ENCODE data around the gene KLF15.

The KLF15 gene

DNA sequence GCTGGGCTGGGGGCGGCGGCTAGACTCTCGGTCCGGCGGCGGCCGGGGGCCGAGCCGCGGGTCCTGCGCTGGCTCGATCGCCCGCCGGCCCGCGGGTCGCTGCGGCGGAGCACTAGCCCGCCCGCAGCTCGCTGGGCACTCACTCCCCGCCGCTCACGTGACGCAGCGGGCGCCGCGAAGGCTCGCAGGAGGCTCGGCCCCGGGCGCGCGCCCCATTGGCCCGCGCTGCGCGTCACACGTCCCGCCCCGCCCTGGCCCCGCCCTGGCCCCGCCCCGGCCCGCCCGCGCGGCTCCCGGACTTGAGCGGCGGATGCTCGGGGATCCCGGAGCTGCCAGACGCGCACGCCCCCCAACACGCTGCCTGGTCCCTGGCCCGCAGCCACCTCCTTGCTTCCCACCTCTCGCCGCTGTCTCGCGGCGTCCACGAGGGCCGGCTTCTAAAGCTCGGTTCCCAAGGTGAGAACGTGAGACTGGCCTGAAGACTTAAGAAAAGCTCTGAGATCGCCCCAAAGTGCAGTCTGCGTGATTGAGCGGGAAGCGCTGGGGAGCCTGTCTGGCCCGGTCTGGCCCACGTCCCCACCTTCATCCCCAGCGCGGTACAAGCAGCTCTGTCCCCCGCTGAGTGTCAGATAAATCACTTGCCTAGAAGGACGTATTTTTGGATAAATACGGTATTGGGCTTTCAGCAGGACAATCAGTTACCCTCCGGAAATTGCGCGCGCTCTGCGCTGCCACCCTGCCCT lies at the start of gene KLF15:
Gene KLF15, minus strand, starts transcription at position 114 of the 743 bp plus-strand sequence. CDS start 4,486 bp downstream, outside the sequence.
- intact Hi-C loops (cut with DNase I), result loop anchor here (1.0 to 5.0 kb wide), 4 partner anchors 31 to 118 kb away; partner anchors contain the start of gene ZXDC
- peak; percentile 83 to 99 (median 89) for DNase-seq

DNA sequence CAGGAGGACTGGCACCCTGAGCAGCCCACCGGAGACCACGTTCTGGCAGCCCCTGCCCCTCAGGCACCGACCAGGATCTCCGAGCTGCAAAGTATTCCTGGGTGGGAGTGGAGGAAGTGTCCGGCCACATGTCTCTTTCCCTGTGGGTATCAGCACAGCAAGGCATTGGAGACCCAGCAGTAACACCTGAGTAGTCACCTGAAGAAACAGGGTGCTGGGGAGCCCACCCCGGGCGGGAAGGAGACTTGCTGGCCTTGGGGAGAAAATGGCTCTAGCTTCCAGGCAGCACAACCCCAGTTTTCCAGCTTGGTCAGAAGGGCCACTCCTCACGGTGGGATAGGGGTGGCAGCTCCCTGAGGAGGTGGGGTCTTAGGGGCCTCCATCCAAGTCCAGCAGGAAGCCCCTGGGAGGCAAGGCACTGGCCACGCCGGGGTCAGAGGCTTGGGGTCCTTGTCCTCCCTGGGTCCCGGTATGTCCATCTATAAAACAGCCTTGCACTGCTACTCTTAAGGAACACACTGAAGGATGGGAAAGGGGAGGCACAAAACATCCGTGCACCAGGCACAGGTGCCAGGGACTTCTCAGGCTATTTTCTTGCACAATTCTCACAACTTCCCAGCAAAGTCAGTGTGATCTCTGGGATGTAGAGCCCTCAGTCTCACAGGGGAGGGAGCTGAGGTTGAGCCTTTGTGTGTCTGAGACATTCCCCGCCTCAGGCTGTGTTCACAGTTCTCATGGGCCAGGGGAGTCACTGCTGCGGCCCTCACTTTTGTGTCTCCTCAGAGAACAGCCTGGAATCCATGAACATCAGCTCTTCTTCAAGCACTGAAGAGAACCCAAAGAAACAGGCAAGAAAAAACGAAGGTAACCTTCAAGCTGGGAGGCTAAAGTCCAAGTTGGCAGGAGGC lies 49.4 kb upstream of the KLF15 start:
- peak in 2 of 10 donors; percentile 57 to 62 for DNase-seq
- intact Hi-C loops (cut with DNase I), result no loop called here

DNA sequence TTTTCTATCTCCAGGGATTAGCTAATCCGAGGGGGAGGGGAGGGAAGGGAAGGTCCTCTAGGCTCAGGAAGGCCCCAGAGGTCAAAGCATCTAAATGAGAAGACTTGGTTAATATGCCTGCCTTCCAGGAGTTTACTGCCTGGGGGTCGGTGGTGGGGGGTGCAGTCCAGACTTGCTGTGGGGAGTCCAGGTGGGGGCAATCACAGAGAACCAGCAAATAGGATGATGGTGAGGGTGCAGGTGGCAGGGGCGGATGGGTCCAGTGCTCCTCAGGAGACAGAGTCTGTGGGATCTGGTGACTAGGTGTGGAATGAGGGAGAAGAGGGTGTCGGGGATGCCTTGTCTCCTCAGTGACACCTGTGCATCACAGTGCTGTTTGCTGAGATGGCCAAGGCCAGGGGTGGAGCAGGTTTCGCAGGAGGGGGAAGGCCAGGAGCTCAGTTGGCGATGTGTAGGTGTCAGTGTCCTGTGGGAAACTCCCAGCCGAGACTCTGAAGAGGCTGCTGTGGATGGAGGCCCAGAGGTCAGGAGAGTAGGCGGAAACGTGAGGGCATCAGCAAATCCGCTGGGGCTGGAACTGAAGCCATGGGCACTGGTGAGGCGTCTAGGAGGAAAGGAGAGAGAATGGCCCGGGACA lies 45.6 kb upstream of the KLF15 start:
- peak in 1 of 10 donors; percentile 62 for DNase-seq
- intact Hi-C loops (cut with DNase I), result no loop called here

DNA sequence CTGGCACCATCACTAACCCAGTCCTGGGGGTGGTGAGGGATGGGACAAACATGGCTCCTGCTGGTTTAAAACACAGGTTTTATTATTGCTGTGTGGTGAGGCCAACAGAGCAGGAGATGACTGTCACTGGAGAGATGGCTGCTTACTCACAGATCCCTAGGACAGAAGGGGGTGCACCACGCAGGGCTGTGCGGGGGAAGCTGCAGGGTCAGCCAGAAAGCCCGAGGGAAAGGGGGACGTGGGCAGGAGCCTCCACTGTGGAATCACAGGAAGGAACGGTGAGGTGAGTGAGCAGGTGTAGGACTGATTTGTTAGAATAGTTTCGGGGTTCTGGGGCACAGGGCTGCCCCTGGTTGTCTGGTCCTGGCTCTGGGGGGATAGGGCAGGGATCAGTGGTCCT lies 45.0 kb upstream of the KLF15 start:
- intact Hi-C loops (cut with DNase I), result no loop called here
- DNase-seq, result peak in 1 of 10 donors; percentile 54

DNA sequence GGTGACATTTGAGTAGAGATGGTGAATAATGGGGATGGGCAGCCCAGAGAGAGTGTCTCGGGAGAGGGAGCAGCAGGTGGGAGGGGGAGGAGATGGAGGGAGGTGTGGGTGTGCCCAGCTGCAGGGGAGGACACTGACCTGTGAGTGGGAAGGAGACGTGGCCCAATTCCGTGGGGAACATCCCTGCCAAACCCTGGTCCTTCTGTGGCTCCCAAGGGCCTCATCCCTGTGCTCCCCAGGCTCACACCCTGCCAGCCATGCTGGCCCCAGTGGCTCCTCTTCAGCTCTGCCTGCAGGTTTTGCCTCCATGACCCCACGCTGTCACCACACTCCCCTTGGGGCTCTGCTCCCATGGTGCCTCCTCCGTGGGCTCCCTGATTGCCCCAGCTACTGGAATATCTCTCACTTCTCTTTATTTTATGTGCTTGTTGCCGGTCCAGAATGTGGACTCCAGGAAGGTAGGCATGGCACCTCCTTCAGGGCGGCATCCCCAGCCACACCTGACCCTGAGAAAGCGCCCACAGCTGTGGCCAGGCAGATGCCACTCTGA lies 44.5 kb upstream of the KLF15 start:
- peak in 1 of 10 donors; percentile 75 for DNase-seq
- intact Hi-C loops (cut with DNase I), result no loop called here

DNA sequence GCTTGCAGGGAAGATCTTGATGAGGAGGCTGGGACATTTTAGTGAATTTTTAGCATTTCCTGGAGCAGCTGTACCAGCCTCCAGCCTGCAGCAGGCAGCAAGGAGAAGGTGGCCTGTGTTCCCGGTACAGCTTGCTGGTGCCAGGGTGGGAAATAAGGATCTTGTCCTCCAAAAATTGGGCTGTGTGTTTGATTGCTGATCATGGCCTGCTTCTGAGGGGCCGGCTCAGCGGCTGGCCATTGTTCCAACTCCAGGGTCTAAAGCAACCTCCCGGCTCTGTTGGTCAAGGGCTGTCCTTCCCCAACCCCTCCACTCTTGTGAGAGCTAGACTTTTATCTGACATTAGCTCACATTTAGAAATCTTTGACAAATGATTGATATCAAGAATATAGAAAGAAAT lies 42.5 kb upstream of the KLF15 start:
- intact Hi-C loops (cut with DNase I), result loop anchor here (10.0 kb wide), 1 partner anchor 75 kb away; the partner anchor contains the start of gene ZXDC
- DNase-seq, result peak in 1 of 10 donors; percentile 53

DNA sequence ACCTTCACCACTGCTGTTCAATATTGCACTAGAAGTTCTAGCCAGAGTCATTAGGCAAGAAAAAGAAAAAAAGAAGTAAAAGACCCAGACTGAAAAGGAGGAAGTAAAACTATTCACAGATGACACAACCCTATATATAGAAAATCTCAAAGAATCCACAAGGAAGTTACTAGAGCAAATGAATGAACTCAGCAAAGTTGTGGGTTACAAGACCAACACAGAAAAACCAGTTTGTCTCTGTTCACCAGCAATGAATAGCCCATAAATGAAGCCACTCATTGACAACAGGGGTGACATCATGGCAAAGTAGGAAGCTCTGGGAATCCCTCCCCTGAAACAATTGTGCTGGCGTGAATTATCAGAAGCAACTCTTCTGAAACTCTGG lies 42.1 kb upstream of the KLF15 start:
- DNase-seq, result no peak
- intact Hi-C loops (cut with DNase I), result loop anchor here (10.0 kb wide), 1 partner anchor 75 kb away; the partner anchor contains the start of gene ZXDC

DNA sequence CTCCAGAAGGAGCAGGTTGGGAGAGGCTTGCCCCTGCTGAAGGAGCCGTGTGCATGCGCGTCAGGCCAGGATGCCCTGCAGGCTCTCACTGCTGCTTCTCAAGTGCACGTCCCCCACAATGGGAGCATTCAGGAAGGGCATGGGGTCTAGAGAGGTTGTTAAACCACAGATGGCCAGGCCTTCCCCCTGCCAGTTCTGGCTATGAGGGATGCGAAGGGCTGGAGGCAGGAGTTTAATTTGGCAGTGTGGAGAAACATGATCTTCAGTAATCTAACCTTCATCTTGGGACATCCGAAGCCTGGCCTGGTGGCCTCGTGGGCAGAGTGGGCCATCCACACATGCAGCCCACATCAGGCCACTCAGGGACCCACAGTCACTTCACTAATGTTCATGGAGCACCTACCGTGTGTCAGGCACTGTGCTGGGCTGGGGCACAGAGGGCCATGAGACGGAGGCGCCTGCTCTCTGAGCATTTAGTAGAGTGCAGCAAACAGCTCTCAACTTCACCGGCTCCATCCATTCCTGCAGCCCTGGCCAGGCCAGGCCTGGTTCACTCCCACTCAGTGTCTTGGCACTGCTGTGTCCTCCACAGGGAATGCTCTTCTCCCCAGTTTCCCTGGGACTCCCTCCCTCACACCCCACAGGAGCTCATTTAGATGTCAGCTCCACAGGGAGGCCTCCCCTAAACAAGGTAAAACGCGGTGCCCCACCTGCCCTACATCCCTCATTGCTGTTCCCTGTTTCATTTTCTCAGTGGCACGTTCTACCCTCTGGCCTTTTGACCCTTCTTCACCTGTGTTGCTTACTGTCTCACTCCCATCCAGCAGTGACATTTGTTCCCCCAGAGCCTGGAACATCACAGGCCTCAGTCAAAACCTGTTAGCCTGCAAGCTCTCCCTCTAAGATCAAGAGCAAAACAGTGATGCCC lies 41.5 kb upstream of the KLF15 start:
- intact Hi-C loops (cut with DNase I), result loop anchor here (10.0 kb wide), 1 partner anchor 76 kb away; the partner anchor contains the start of gene ZXDC
- DNase-seq, result no peak

DNA sequence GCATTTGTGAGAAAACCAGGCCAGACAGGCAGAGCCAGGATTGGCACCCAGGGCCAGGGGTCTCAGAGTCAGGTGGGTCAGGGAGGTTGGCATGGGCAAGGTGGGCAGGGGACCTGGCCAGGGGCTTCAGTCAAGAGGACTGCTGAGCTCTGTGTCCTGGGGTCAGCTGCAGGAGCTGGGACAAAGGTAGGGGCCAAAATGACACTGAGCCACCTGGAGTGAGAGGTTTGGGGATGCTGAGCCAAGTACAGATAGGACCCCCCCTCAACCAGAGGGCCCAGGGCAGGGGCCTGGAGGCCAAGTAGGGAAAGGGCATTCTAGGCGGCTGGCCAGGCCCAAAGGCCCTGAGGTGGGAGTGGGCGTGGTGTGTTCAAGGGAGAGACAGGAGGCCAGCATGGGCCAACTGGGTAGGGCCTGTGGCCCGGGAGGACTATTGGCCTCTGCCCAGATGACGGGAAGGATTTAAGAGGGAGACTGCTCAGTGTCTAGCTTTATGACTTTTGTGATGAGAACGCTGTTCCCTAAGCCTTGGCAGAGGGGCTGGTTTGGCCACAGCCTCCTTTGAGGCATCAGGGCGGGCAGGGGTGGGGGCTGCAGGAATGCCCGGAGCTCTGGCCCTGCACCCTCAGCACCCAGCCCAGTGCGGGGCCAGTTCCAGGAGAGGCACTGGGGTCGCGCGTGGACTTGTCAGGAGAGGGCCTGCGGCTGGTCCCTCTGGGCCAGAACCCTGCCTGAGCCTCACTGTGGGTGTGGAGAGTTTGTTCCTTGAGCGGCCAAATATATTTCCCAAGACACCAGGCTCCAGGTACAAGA lies 40.6 kb upstream of the KLF15 start:
- intact Hi-C loops (cut with DNase I), result loop anchor here (10.0 kb wide), 1 partner anchor 77 kb away; the partner anchor contains the start of gene ZXDC
- peak in 1 of 10 donors; percentile 59 for DNase-seq

DNA sequence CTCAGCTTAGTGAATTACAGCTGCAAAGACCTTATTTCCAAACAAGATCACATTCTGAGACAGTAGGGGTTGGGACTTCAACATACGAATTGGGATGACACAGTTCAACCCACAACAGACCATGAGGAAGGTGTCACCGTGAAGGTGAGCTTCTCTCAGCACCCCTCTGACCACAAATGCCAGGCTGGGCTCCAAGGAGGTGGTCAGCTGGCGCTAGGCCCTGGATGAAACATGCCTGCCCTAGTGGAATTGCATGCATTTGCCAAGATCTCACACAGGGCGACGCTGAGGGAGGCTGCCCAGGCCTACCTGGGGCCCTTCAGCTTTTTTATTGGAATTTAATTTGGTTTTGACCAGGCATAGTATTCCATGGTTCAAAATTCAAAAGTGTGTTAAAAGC lies 39.3 kb upstream of the KLF15 start:
- intact Hi-C loops (cut with DNase I), result loop anchor here (10.0 kb wide), 1 partner anchor 78 kb away; the partner anchor contains the start of gene ZXDC
- no peak for DNase-seq

DNA sequence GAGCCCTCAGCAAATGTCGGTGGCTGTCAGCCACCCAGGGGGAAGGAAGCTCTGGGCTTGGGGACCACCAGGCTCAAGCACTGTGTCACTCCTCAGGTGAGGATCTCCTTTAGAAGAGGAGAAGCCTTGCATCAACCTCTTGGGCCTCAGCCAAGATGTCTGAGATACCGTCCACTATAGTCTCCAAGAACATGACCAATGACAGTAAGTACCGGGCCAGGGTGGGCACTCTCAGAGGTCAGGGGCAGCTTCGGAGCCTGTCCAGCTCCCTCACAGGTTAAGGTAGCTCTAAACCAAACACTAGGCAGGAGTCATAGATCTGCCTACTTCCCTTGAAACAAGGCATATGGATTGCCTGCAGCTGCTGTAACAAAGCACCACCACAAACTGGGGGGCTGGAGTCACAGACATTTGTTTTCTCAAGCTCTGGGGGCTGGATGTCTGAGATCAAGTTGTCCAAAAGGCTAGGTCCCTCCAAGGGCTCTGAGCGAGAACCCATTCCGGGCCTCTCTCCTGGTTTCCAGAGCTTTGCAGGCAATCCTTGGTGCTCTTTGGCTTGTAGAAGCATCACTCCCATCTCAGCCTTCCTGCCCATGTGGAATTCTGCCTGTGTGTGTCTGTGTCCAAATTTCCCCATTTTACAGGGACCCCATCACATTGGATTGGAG lies 38.8 kb upstream of the KLF15 start:
- intact Hi-C loops (cut with DNase I), result loop anchor here (10.0 kb wide), 1 partner anchor 79 kb away; the partner anchor contains the start of gene ZXDC

DNA sequence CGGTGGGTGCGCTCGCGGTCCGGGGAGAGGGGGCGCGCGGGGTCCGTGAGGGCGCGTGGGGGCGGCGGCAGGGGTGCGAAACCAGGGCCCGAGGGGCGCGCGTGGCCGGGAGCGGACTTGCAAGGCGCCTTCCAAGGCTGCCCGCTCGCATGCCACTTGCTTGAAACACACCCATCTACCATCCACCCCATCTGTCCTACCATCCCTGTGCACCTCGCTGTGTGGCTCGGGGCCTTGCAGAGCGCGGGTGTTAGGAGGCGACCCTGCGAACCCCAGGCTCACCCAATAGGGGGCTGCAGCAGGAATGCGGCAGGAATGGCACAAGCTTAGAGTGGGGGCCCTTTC lies 37.7 kb upstream of the KLF15 start:
- intact Hi-C loops (cut with DNase I), result loop anchor here (10.0 kb wide), 1 partner anchor 80 kb away; the partner anchor contains the start of gene ZXDC
- DNase-seq, result no peak

More for the DNA sequence above, 38.8 kb upstream of the KLF15 start:
- DNase-seq, result no peak

DNA sequence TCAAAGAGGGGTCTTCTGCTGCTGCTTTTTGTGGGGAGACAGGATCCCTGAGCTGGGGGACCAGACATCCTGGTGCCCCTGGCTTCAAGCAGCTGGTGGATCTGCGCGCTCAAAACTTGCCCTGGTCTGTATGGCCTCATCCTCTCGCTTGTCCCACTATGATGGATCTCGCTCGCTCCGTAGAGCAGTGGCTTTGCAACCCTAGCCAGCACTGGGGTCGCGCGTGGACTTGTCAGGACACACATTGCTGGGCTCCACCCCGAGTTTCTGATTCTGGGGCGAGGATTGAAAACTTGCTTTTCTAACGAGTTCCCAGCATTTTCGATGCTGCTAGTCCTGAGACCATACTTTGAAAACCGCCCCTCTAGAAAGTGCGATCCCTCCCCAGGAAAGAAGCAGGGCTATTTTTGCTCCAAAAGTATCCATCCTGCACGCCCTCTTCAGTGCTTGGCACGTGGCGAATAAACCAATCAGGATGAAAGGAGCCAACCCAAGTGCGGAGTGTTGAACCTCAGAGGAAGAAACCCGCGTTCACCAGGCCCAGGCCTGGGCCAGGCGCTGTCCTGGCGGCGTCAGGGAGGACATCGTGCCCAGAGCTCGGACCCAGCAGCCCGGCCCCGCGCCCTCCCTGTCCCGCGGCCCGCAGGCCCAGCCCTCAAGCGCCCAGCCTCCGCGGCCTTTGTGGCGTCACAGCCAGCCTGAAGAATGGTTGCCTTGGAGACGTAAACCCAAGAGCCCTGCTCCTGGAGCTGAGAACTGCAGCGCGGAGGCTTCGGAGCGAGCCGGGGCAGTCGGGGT lies 37.2 kb upstream of the KLF15 start, which contains the start of gene CFAP100:
Gene CFAP100, plus strand, starts transcription at position 731 of the 798 bp plus-strand sequence. CDS start 1,092 bp downstream, outside the sequence.
- peak in 8 of 10 donors; percentile 33 to 91 (median 54) for DNase-seq
- intact Hi-C loops (cut with DNase I), result loop anchor here (10.0 kb wide), 1 partner anchor 80 kb away; the partner anchor contains the start of gene ZXDC

DNA sequence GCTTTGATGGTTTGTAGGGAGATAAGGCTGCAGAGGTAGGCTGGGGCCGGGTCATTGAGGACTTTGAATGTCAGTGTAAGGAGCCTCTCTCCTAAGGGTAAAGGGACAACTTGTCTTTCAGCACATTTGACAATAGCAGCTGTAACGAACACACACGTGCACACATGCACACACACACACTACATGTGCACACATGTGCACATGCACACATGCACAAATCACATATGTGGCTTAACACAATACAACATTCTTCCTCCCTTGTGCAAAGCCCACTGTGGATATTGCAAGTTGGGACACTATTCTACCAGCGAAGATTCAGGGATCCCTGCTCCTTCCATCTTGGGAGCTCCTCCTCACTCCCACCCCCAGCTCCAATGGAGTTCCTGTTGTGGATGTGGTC lies 36.4 kb upstream of the KLF15 start:
- intact Hi-C loops (cut with DNase I), result loop anchor here (10.0 kb wide), 1 partner anchor 81 kb away; the partner anchor contains the start of gene ZXDC
- no peak for DNase-seq

DNA sequence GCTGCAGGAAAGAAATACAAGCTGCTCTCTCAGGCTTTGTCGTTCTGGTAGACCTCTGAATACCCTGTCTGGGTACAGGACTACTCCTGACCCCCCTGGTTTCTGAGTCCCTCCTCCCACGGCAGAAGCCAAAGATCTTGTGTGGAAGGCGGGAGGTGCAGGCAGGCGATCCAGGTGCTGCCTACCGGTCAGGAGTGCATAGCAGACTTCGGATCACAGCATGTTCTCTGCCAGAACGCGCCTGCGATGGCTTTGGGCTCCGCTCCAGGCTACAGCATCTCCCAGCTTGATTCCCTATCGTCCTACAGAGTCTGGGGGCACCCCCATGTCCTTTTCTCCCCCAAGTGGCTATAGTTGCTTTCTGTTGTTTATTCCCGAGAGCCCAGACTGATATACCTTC lies 35.0 kb upstream of the KLF15 start:
- intact Hi-C loops (cut with DNase I), result loop anchor here (10.0 kb wide), 1 partner anchor 83 kb away; the partner anchor contains the start of gene ZXDC
- no peak for DNase-seq

DNA sequence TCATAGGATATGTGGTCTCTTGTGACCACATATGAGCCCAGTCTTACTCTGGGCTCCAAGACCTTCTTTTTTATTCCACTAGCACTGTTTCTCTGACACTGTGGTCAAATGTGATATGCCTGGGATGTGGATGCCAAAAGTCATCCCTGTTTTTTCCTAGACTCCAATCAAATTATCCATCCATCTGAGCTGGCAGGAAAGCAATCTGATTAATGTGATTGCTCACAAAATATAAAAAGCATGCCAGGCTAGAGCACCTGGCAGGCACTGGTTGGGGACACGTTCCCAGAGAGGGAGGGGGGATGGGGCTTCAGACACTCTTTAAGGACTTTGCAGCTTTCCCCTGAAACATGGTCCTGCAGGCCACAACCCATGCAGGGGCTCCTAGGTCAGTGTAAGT lies 34.4 kb upstream of the KLF15 start:
- no peak for DNase-seq
- intact Hi-C loops (cut with DNase I), result loop anchor here (10.0 kb wide), 1 partner anchor 83 kb away; the partner anchor contains the start of gene ZXDC
